Keratinocyte (primary cell): Measurements from ENCODE around the gene CDH8. TPM values are rescaled to one million over a fixed set of nuclear protein-coding genes. Genes with fewer than 3 reads are reported as not detected.

ENCODE experiments used
- DNase-seq: peaks from one replicate; pipeline ENCODE4 v3.0.0-alpha.2; 2011; ENCODE audit warnings: low read depth, missing footprints, low spot score
- FAIRE-seq: peaks from 2 replicates; lab custom pipeline; 2011; peaks lifted over from hg19 to GRCh38; lab: Jason Lieb, UNC
- H2AFZ ChIP-seq: 2 replicates; pipeline ENCODE4 v1.6.0; 2012; ENCODE audit warnings: low read length, control low read depth, inconsistent platforms; ENCODE audit not compliant: control insufficient read depth
- H3K27ac ChIP-seq: 2 replicates; pipeline ENCODE4 v1.5.1; 2011; ENCODE audit warnings: low read length; ENCODE audit not compliant: control insufficient read depth, insufficient read depth
- H3K27me3 ChIP-seq: 3 replicates; pipeline ENCODE4 v1.6.0; 2011; ENCODE audit warnings: low read length; ENCODE audit not compliant: control insufficient read depth, insufficient read depth; ENCODE audit errors: extremely low read depth
- H3K36me3 ChIP-seq, 2 experiments: 2 replicates in 1 of 2; 3 replicates in 1 of 2; pipeline ENCODE4 v1.5.1; 2011; ENCODE audit warnings: low read length in 2 of 2, mild to moderate bottlenecking in 1 of 2; ENCODE audit not compliant: control insufficient read depth in 2 of 2, insufficient read depth in 2 of 2; ENCODE audit errors: extremely low read depth in 1 of 2
- H3K4me1 ChIP-seq: 3 replicates; pipeline ENCODE4 v1.5.1; 2011; ENCODE audit warnings: low read length; ENCODE audit not compliant: control insufficient read depth, insufficient read depth; ENCODE audit errors: extremely low read depth
- H3K4me2 ChIP-seq: 3 replicates; pipeline ENCODE4 v1.6.0; 2011; ENCODE audit warnings: low read depth, low read length; ENCODE audit not compliant: control insufficient read depth, insufficient read depth; ENCODE audit errors: extremely low read depth
- H3K4me3 ChIP-seq, 3 experiments: fragments of 200-600 bp in 1 of 3; sonication (generic) in 1 of 3; 2 replicates in 2 of 3; 3 replicates in 1 of 3; pipeline ENCODE4 v1.5.1; 2011 to 2016; ENCODE audit warnings: low read length in 3 of 3, mild to moderate bottlenecking in 3 of 3, control low read depth in 2 of 3, inconsistent platforms in 1 of 3, low read depth in 1 of 3, mixed read lengths in 1 of 3, mixed run types in 1 of 3, moderate library complexity in 1 of 3; ENCODE audit not compliant: control insufficient read depth in 2 of 3, insufficient read depth in 2 of 3; ENCODE audit errors: extremely low read depth in 1 of 3
- H3K79me2 ChIP-seq: 2 replicates; pipeline ENCODE4 v1.6.0; 2012; ENCODE audit warnings: low read length; ENCODE audit not compliant: control insufficient read depth, insufficient read depth
- H3K9ac ChIP-seq: 3 replicates; pipeline ENCODE4 v1.6.0; 2011; ENCODE audit warnings: low read length; ENCODE audit not compliant: control insufficient read depth, insufficient read depth; ENCODE audit errors: extremely low read depth
- H3K9me1 ChIP-seq: 3 replicates; pipeline ENCODE4 v1.6.0; 2011; ENCODE audit warnings: low read length; ENCODE audit not compliant: control insufficient read depth, insufficient read depth; ENCODE audit errors: extremely low read depth
- H3K9me3 ChIP-seq: 2 replicates; pipeline ENCODE4 v1.5.1; 2012; ENCODE audit warnings: low read depth, low read length; ENCODE audit not compliant: control insufficient read depth
- H4K20me1 ChIP-seq: 3 replicates; pipeline ENCODE4 v1.6.0; 2011; ENCODE audit warnings: low read length; ENCODE audit not compliant: control insufficient read depth, insufficient read depth; ENCODE audit errors: extremely low read depth
- CTCF ChIP-seq, 3 experiments: IDR thresholded peaks in 1 of 3; conservative IDR thresholded peaks in 1 of 3; optimal IDR thresholded peaks in 1 of 3; 2 replicates in 2 of 3; 3 replicates in 1 of 3; pipeline versions ENCODE3 to v1.5.1; 2011; ENCODE audit warnings: low read length in 3 of 3, mild to moderate bottlenecking in 3 of 3, moderate library complexity in 2 of 3, control low read depth in 1 of 3, inconsistent platforms in 1 of 3; ENCODE audit not compliant: insufficient read depth in 2 of 3; ENCODE audit errors: extremely low read depth in 1 of 3
- EZH2 ChIP-seq: IDR thresholded peaks from one replicate; pipeline ENCODE4 v1.6.1; 2012; ENCODE audit warnings: inconsistent platforms, mild to moderate bottlenecking, low read length, moderate library complexity
- dilution Hi-C: fragments of 300-500 bp; cut with MboI; formaldehyde crosslinking; loops from one replicate; pipeline ENCODE4 v1.7.0; 2020; ENCODE audit warnings: low sequenced_read_pairs; ENCODE audit not compliant: extremely low pct_ligation_motif_present
- polyA plus RNA-seq, 5 experiments: library from polyadenylated mRNA; depleted of rRNA in 3 of 5; stranded (reverse) in 3 of 5; stranded (forward) in 1 of 5; unstranded in 1 of 5; fragments of >200 nt; gene quantifications; 1 replicate in 1 of 5; 2 replicates in 3 of 5; 3 replicates in 1 of 5; pipeline versions ENCODE4 v1.2.1 to v1.2.3, GENCODE V29; 2011 to 2012; ENCODE audit warnings: missing spikeins in 2 of 5, low read depth in 1 of 5, low replicate concordance in 1 of 5

The CDH8 gene
- polyA plus RNA-seq, 1 donor (not counting 4 experiments of a cell fraction or from before 2014, with no cell fraction given) = 0.18 TPM

- no peak for DNase-seq
- Histone ChIP-seq H3K9ac (no peak overlapping the region), H3K4me3 (no peak overlapping the region), H4K20me1 (no peaks in the 10 kb centered on the region), H3K36me3 (no peaks in the 10 kb centered on the region), H3K4me1 (peaks cover 22% of the 10 kb centered on the region), H2AFZ (no peak overlapping the region), H3K4me2 (no peak overlapping the region), H3K9me1 (no peaks in the 10 kb centered on the region), H3K27me3 (peaks cover 36% of the 10 kb centered on the region), H3K9me3 (no peaks in the 10 kb centered on the region), H3K27ac (no peak overlapping the region), H3K79me2 (no peaks in the 10 kb centered on the region)
- no peak for TF ChIP-seq CTCF (optimal IDR thresholded peaks at IDR 0.05 in 1 of 3, IDR thresholded peaks at IDR 0.05 in 1 of 3, conservative IDR thresholded peaks at IDR 0.05 in 1 of 3; ENCODE audit: extremely low read depth in 1 of 3, insufficient read depth in 2 of 3, low read length in 3 of 3)
- no peak for TF ChIP-seq EZH2
- no peak for FAIRE-seq
- dilution Hi-C loops = no loop called here
These were observed 2.4 kb upstream of the CDH8 start for GRCh38 chr16:62038646-62039045.

GRCh38 chr16:62038225-62038624 lies 2.0 kb upstream of the CDH8 start:
- DNase-seq (peak; percentile 13), FAIRE-seq (peak; percentile 49)
- H3K9me1 ChIP-seq = no peaks in the 10 kb centered on the region
- no peaks in the 10 kb centered on the region for H3K79me2 ChIP-seq
- H3K36me3 ChIP-seq = no peaks in the 10 kb centered on the region
- no peak overlapping the region for H2AFZ ChIP-seq
- H3K4me1 ChIP-seq = peaks cover 22% of the 10 kb centered on the region
- H3K4me3 ChIP-seq = no peak overlapping the region
- H3K9ac ChIP-seq = no peak overlapping the region
- no peaks in the 10 kb centered on the region for H3K9me3 ChIP-seq
- no peaks in the 10 kb centered on the region for H4K20me1 ChIP-seq
- TF ChIP-seq CTCF (optimal IDR thresholded peaks at IDR 0.05 in 1 of 3, IDR thresholded peaks at IDR 0.05 in 1 of 3, conservative IDR thresholded peaks at IDR 0.05 in 1 of 3; ENCODE audit: extremely low read depth in 1 of 3, insufficient read depth in 2 of 3, low read length in 3 of 3) (no peak), EZH2 (no peak)
- peaks cover 40% of the 10 kb centered on the region for H3K27me3 ChIP-seq
- dilution Hi-C loops = no loop called here
- H3K27ac ChIP-seq = no peak overlapping the region
- H3K4me2 ChIP-seq = no peak overlapping the region
